GM19035 (cell line): ENCODE measurements around the gene TRMT1.

ENCODE experiments used
- ATAC-seq: cut with Tn5 transposase; IDR thresholded peaks from one replicate; pipeline ENCODE4 v1.9.1; 2021; ENCODE audit not compliant: unreplicated experiment

The TRMT1 gene

DNA sequence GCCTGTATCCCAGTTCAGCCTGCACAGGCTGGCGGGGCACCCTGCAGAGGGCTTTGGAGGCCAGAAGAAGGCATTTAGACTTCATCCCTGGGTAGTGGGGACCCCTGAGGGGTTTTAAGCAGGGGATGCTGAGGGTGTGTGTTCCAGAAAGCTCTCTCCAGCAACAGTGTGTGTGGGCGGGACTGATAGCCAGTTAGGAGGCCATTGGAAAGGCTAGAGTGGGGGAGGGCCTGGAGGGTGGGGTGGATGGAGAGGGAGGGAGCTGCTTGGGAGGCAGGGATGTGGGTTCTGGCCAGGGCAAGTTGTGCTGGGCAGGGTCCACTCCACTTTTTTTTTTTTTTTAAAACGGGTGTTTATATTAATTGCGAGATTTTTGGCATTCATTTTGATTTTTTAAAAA lies 42.2 kb downstream of the TRMT1 start:
- no peak for ATAC-seq

DNA sequence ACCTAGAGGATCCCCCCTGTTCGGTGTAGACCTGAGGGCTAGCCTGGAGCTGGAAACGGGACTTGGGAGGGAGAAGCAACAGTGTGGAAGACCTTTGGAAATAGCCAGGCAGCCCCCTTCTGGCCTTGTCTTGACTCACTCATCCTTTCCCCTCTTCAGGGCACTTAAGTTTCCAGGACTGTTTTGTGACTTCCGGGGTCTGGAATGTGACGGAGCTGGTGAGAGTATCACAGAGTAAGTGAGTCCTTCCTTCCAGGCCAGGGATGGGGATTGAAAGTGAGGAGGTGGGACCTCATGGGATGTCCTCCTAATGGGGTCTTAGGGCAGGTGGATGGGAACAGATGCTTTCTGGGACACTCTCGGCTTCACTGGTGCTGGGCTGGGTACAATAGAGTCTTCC lies 43.3 kb downstream of the TRMT1 start:
- no peak for ATAC-seq

DNA sequence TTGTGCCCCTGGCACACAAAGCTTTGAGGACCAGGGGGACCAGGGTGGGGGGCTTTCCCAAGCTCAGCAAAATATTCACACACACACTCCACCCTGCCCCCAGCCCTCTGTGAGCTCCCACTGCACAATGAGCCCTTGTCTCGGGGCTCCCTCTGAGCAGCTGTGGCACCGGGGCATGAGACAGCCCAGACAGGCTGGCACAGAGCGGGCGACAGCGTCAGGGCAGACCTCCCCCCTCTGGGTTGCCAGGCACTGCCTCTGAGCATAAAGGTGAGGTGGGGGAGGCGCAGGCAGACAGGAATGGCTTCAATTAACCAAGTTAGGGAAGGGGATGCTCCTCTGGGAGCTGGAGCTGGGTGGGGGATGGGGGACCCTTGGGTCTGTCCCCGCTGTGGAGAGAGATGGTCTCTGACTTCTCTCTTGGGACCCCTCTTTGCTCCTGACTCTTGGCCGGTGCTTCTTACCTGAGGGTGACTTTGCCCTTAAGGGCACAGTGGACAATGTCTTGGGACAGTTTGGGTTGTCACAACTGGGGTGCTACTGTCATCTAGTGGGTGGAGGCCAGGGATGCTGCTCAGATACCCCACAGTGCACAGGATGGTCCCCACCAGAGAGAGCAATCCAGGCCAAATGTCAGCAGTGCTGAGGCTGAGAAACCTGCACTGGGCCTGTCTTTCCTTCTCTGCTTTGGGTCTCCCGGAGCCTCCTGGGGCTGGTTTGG lies 44.2 kb downstream of the TRMT1 start:
- ATAC-seq, result no peak

DNA sequence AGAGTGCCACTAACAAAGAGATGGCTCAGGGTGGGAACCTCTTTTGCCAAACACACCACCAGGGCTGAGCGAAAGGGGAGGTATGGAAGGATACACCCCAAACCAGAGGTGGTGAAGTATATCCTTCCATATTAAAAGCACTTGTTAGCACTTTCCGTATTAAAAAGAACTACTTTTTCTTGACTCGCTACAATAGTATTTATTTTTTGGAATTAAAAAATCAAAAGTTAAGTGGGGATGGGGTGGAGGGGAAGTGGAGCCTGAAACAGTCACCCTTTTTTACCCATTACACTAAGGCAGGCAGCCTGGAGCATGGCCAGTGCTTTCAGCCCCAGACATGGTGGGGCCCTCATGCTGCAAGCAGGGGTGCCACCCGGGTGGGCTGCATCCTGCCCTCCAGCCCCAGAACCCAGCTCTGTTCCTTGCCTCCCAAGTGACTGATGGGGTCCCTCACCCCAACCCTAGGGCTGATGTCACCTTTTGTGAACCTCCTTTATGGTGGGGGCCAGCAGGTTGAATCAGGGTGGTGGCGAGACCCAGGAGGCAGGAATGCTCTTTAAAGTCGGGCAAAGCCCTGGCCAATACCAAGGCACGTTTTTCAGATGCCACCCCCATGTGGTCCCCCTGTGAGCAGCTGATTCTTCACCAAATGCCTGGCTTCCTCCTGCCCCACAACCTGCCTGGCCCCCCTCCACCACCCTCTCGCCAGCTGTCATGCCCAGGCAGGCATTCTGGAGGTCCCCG lies 44.9 kb downstream of the TRMT1 start:
- ATAC-seq, result no peak

DNA sequence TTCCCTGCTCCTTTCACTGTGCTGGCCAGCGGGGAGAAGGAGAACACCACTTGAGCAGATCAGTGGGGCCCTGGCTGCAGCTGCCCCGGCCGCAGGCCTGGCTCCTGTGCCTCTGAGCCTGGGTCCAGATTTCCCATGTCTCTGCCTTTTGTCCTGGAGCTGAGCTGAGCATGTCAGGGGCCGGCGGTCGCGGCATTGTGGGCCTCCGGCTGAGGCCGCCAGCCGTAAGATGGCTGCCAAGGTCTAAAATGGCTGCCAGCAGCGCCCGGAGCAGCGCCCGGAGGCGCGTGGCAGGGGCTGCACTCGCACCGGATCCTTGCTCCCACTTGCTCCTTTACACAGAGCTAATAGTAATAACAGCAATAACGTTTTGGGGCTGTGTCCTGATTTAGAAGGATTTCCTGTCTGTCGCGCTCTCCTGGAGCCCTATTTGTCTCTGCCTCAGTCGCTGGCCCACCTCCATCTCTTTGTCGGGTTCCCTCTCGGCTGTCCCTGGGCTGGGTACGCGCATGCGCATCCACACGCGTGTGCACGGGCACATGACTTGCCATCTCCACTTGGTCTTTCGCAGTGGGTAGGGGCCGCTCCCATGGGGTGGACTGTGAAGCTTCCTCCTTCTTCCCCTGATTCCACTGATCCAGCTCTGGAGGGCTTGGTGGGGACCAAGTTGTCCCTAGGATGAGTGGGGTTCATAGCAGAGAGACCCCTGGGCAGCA lies 46.0 kb downstream of the TRMT1 start:
- ATAC-seq, result no peak

DNA sequence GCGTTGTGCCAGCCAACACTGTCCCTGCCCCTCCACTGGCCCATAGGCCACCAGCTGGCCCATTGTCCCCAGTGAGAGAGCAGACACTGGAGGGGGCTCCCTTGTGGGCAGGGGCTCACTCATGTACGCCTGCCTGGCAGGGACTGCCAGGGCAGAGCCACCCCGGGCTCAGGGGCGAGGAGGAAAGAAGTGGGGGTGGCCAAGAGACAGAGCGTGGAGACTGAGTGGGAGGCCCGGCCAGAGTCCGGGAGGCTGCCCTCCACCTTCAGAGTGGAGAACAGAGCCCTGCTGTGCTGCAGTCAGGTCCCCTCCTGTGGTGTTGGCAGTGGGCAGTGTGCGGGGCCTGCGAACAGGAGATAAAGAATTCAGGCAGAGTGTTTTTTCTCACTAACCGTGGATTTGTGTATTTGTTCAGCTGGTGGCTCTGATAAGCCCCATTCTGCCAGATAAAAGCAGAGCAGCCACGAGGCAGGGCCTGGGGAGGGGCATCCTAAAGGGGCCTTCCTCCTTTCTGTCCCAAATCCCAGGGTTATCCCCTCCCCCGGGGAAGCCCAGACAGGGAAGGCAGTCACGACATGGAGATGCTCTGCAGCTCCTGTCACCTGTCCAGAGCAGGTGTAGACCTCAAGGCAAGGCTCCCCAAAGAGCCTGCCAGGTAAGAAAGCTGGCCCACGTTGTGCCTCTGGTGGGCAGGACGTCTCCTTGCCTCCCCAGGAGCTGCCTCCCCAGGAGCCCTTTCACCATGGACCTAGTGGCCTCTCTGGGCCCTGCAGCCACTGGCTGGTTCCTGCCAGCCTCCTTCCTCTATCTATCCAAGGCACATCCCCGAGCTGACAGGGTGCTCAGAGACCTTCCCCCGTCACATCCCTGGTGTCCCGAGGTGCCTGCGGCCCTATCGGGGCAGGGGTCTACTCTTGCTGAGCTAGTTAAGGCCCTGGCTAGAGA lies 46.9 kb downstream of the TRMT1 start:
- ATAC-seq, result no peak

DNA sequence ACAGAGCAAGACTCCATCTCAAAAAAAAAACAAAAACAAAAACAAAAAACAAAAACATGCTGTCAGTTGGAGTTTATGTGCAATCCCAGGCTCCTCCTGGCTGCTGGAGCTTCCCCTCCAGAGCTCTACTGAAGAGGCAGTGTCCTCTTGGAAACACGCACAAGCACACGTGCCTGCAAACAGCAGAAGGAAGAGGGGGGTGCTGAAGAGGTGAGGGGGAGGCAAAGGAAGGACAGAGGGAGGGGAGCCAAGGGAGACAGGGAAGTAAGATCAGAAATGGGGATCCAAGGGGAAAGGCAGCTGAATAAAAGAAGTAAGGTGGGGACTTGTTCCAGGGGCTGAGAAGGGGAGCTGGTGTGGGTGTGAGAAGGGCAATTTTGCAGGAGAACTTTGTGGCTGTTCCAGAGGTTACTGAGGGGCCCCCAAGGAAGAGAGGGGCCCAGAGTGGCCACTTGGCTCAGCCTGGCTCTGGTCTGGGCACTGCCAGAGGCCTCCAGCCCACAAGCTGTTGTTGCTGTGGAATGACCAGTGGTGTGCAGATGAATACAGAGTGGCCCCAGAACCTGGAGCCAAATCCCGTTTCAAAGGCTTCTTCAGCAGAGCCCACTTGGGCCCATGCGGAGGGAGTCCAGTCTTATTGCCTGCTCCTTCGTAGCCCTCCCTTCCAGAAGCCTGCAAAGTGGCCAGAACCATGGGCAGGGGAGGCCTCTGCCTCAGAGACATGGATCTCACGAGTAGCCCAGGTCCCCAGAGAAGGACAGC lies 48.3 kb downstream of the TRMT1 start:
- no peak for ATAC-seq

DNA sequence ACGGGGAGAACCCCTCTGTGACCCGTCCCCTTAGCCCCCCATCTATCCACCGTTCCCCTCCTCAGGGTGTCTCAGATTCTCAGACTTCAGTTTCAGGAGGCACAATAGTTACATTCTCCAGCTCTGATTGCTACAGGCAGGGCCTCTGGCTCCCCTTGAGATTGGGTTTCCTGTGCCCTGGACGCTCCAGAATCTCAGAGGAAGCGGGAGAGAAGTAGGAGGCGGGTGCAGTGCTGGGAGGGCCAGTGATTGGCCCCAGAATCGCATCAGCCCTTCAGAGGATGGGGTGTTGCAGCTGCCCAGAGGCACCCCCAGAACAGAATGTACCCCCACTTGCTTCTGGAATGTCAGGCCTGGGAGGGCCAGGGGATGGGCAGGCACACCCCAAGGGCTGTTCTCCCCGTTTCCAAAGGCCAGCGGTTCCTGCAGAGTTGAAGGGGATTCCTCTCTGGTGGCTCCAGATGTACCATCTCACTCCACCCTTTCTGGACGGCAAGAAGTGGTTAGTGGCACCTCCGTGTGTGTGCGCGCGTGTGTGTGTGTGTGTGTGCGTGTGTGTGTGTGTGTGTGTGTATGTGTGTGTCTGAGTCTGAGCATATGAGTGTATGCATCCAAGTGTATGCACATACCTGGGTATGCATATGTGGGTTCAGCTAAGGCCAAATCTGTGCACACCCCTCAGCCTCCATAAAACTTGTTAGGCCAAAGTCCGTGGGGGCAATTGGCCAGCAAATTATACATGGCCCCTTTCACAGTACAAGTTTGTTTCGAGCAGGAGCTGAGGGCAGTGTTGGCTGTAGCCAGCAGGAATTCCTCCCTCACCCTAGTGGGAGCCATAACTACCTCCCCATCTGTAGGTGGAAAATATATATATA lies 49.4 kb downstream of the TRMT1 start:
- ATAC-seq, result no peak

DNA sequence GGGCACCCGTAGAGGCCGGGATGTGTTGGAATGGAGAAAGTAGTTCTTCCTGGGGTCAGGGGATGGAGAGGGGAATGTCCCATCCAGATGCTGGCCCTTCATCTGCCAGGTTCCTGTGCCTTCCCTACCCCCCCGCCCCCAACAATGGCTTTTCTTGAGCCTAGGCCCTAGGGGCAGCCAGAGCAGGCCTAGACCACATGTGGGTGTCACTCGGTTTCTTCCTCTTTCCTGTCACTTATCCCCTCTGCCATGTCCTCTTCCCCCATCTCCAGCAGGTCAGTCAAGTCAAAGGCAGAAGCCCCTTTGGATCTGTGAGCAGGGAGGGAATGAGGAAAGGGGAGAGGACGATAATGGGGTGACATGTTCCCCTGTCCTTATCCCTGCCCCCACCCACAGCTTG lies 50.3 kb downstream of the TRMT1 start:
- no peak for ATAC-seq

DNA sequence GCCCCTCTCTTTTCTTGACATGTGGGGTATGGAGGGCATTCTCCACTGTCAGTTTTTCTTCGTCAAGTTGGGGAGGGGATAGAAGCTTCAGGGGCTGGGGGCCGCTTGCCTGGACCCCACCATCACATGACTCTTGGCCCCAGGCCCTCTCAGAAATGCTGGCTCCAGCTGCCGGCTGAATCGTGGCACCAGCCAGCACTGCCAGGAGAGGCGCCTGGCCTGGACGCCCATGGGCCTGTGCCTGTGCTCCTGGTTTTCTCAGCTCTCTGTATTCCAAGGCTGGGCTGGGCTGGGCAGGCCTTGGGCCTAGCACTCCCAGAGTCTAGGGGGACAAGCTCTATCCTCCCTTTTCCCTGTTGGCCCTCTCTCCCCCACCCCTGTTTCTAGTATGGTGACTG lies 52.4 kb downstream of the TRMT1 start:
- ATAC-seq, result no peak

DNA sequence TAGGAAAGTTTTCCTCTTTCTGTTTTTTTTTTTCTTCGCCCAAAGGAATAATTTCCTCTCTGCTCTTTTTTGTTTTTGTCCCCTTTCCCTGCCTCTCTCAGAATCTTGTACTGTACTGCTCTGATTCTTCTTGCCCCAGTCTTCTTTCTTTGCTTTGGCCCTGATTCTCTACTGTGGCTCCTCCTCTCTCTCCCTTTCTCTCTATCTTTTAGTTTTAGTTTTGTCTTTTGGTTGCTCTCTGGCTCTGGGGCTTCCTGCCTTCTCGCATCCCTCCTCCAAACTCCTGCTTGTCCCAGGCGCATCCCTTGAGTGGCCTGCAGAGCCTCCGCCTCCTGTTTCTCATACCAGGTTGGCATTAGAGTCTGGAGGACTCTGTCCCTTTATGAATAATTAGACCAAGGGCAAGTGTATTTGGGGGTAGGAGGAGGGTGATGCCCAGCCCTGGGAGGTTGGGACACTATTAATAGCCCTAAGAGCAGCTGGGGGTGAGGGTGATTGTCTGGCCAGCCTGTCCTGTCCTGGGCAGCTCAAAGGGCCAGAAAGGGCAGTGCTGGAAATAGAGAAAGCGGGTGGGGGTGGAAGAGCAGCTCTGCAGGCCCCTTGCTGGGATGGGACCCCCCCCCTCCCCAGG lies 53.0 kb downstream of the TRMT1 start:
- no peak for ATAC-seq

DNA sequence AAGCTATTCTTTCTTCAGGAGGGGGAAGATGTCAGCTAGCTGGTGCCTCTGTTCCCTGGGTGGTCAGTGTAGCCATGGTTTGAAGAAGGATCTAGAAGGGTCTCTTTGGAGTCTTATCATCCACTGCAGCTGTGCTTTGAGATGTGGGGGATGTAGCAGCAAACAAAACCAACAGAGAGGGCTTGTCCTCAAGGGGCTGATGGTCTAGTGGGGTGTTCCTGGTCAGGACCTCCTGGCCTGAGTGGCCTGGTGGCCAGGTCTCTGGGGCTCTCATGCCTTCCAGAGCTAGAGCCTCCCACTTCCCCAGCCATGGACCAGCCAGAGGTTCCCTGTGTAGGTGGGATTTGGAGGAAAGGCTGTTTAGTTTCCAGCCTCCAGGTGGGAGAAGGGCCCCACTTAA lies 54.2 kb downstream of the TRMT1 start:
- ATAC-seq, result no peak

DNA sequence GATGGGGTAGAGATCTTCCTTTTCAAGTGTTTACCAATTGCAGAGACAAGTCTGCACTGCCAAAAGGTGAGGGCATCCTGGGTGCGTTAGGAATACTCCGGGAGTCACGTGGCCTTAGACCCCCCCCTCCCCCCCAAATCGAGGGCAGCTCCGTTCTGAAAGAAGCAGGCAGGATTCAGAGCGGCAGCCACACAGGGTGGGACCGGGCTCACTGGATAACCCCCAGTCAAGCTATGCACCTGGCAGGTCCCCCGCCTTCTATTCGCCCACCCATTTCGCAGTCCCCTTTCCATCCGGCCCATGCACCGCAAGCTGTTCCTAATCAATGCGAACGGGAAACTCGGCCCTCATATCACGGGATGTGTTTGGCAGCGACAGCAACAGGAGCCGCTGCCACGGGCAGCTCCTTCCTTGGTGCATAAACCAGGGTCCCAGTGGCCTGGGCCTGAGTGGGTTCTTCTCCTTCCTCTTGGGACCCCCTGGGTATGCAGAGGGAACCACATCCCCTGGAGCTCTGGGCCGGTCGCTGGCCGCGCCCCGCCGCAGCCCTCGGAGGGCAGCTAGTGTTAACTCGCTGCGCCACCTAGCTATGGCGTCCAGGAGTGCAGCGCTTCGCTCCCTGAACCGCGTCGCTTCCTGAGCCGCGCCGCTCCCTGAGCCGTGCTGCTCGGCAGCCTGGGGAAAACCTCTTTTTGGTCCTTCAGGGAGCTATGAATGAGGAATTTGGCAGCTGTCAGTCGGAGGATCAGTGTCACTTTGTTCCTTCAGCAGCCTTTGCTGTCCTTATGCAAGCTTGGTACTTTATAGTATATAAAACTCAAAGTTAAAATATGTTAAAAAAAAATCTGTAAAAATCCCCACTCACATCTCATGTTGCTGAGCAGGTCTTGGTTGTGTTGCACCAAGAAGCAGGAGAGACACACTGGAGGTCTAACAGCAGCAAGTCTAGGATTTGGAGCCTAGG lies 55.3 kb downstream of the TRMT1 start:
- no peak for ATAC-seq

DNA sequence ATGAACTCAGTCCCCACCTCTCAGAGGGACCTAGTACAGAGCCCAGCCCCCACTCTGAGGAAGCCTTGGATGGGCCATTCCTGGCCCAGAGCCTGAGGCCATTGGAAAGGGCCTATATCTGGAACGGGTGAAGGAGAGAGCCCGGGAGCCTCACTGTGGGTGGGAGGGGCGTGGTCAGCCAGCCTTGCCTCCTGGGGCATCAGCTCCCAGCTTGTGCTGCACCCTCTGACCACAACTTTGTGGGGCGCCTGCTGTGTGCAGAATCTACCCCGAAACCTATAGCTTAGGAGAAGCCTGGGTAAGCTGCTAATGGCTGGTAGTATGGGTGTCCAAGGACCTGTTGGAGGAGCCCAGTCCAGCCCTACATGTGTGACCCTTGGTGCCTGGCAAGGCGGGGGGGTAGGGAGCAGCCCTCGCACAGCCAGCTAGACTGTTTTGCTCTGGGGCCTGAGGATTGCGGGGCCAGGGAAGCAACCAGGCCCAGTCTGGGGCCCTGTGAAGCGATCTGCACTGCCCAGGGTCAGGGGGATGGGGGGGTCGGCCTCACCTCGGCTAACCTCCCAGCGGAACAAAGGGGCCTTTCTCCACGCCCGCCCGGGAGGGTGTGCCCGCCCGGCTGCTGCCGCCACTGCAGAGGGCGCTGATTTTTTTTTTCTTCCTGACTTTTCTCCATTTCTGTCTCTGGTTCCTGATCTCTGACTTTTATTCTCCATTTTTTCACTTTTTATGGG lies 56.1 kb downstream of the TRMT1 start:
- no peak for ATAC-seq

DNA sequence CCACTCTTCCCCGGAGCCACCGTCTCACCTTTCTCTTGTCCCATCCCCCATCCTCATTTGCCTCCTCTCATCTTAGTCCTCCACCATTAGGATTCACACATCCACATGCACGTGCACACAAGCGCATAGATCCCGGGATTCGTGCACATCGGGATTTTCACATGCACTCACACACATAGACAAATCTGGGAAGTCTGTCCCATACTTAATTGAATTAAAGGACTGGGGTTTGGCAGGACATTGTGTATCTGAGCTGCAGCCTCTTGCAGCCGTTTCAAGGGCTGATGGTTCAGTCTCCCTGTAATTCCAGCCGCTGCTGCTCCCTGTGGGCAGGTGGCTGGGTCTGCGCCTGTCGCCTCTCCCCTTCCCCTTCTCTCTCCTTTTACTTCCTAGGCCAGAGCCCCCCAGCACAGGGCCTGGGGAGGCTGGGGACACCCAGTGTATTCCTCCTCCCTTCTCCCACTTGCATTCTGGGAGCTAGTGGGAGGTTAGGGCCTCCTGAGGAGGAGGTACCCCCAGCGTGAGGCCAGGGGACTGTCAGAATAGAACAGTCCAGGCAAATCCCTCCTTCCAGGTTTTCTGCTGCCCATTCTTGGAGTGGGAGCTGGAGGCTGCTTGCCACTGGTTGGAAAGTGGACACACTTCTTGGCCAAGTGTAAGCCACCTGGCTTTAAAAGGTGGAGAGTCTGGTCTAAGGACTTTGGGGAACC lies 57.4 kb downstream of the TRMT1 start:
- no peak for ATAC-seq

DNA sequence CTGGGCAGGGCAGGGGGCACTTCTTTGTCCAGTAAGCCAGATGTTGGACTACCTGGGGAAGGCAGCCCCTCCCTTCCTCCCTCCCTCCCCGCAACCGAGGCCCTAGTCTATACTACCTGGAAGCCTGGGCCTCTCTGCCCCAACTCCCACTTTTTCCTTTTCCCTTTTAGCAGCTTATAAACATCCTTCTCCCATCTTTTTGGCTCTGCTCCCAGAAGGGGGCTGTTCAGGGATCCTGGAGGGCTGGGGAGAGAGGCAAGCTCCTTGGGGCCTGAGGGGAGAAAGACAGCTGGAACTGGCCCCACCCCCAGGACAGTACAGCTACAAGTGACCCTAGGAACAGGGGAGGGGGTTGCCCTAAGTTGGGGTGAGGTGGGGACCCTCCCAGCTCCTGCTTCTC lies 58.8 kb downstream of the TRMT1 start:
- no peak for ATAC-seq
